ENCODE results near the gene RCOR3.

DNA sequence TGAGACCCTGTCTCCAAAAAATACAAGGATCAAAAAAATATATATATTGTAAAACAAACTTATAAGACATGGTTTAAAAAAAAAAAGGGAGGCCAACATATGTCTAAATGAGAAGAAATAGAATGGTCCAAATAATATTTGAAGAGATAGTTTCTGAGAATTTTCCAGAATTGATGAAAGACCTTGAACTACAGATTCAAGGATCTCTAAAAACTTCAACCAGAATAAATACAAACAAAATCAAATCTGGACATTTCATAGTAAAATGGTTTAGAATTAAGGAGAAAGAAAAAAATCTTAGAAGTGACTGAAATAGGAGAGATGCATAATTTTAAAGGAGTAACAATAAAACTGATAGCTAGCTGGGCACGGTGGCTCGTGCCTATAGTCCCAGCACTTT, 45.5 kb upstream of the RCOR3 start:
- no peak for TF ChIP-seq CTCF (IDR thresholded peaks at IDR 0.05)
- TF ChIP-seq POLR2A (IDR thresholded peaks at IDR 0.05) = no peak
